Psoas muscle (tissue), 8 donors: ENCODE data around the gene C20orf144. TPM values are rescaled to one million over a fixed set of nuclear protein-coding genes. Genes with fewer than 3 reads are reported as not detected.
"Not testable (repeated sequence)": the region's sequence is repeated elsewhere in the genome, so short reads cannot be mapped to it uniquely, and the experiment has no call there.

Experiments
- ATAC-seq, 4 donors: fragments of 200-7000 bp; cut with Tn5 transposase; one replicate each; pipeline ENCODE4 v1.9.1; 2020; ENCODE audit warnings: moderate library complexity in 3 of 4, mild to moderate bottlenecking in 2 of 4
- DNase-seq, 2 donors: peaks; one replicate each; pipeline ENCODE4 v3.0.0-alpha.2; 2020
- H3K27ac ChIP-seq: fragments of 200-600 bp; one replicate; pipeline ENCODE4 v1.8.0; 2022
- H3K27me3 ChIP-seq, 3 donors: fragments of 200-600 bp in 1 of 3; one replicate each; pipeline versions ENCODE4 v1.6.1 to v1.8.0; 2013 to 2022; ENCODE audit warnings: low read length in 2 of 3, mild to moderate bottlenecking in 2 of 3, moderate library complexity in 1 of 3; ENCODE audit not compliant: insufficient read depth in 3 of 3
- H3K36me3 ChIP-seq, 2 donors: fragments of 200-600 bp in 1 of 2; one replicate each; pipeline versions ENCODE4 v1.6.1 to v1.8.0; 2013 to 2022; ENCODE audit warnings: low read depth in 1 of 2, mild to moderate bottlenecking in 1 of 2, moderate library complexity in 1 of 2; ENCODE audit not compliant: insufficient read depth in 1 of 2
- H3K4me1 ChIP-seq: fragments of 200-600 bp; one replicate; pipeline ENCODE4 v1.8.0; 2022
- H3K4me3 ChIP-seq: fragments of 200-600 bp; one replicate; pipeline ENCODE4 v1.8.0; 2022; ENCODE audit warnings: mild to moderate bottlenecking
- H3K9me3 ChIP-seq: fragments of 200-600 bp; one replicate; pipeline ENCODE4 v1.8.0; 2022
- WGBS, 3 donors: extraction: QIAGEN DNeasy Blood & Tissue Kit; methylation state at CpG; one replicate each; pipeline versions ENCODE4 v1.1.6 to v1.1.7; 2013; 5-methylcytosine and 5-hydroxymethylcytosine counted together
- intact Hi-C, 2 donors: fragments of 100-400 bp; cut with DNase I; formaldehyde crosslinking; loops; one replicate each; pipeline versions ENCODE4 v1.11.0 to v1.14.2; 2022
- polyA plus RNA-seq, 3 donors: library from polyadenylated mRNA; stranded (reverse); fragments of 200-250 nt; gene quantifications; one replicate each; pipeline ENCODE4 v1.2.3, GENCODE V29; 2013
- total RNA-seq, 4 donors: library from RNA; stranded (reverse); fragmentation: NEBNext Ultra II Directional in 2 of 4; extraction: Animal tissue kit (Norgen Biotek cat#: 25700) in 2 of 4; gene quantifications; one replicate each; pipeline versions ENCODE4 v1.2.1 to v1.2.4, GENCODE V29; 2021 to 2023
- TF ChIP-seq, protein P1 (sequence below): fragments of 200-600 bp; IDR thresholded peaks from one replicate; pipeline ENCODE4 v1.8.0; 2022; ENCODE audit warnings: antibody characterized with exemption
- donor health status: healthy with polysubstance abuse.
- donor health status: DM: no; HTN: no; CAD: no; lungs with moderate emphysema.
- donor health status: Bipolar disorder and iron deficiency.
- donor health status: healthy.
- donor health status: DM: yes; HTN: yes; CAD: no.
- donor health status: DM: no; HTN: no; CAD: no.
- donor health status: DM: no; HTN: no; CAD: no.
- donor health status: DM: yes; HTN: yes; CAD: no.

Gene C20orf144
- total and polyA plus RNA-seq, 7 donors = 0.05 to 0.08 TPM; not detected in 5

DNA sequence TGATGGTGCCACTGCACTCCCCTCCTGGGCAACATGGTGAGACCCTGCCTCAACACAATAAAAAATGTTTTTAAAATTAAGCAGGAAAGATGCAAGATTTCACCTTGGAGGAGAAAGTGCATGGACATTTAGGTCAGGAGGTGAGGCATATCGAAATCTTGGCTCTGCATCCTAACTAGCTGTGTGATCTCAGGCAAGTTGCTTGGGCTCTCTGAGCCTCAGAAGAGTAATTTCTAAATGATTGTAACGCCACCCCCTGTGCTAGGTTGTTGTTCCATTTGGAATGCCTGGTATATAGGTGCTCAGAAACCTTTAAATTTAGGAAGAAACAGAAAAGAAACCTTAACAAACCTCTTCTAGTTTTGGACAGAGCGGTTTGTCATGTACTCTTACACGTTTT lies 35.9 kb upstream of the C20orf144 start:
- Histone ChIP-seq H3K4me3 (no peak overlapping the region), H3K36me3 (peaks cover 2 to 82% of the 10 kb centered on the region in 2 donors), H3K27me3 (no peaks in the 10 kb centered on the region), H3K27ac (no peak overlapping the region), H3K9me3 (no peaks in the 10 kb centered on the region), H3K4me1 (no peaks in the 10 kb centered on the region)
- intact Hi-C loops = no loop called here
- TF ChIP-seq, protein P1, sequence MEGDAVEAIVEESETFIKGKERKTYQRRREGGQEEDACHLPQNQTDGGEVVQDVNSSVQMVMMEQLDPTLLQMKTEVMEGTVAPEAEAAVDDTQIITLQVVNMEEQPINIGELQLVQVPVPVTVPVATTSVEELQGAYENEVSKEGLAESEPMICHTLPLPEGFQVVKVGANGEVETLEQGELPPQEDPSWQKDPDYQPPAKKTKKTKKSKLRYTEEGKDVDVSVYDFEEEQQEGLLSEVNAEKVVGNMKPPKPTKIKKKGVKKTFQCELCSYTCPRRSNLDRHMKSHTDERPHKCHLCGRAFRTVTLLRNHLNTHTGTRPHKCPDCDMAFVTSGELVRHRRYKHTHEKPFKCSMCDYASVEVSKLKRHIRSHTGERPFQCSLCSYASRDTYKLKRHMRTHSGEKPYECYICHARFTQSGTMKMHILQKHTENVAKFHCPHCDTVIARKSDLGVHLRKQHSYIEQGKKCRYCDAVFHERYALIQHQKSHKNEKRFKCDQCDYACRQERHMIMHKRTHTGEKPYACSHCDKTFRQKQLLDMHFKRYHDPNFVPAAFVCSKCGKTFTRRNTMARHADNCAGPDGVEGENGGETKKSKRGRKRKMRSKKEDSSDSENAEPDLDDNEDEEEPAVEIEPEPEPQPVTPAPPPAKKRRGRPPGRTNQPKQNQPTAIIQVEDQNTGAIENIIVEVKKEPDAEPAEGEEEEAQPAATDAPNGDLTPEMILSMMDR = no peak
- DNase-seq (no peak), ATAC-seq (no peak)
- WGBS, 3 donors = 96 to 98% (median 96%) methylated on average over 4 of the region's 4 CpGs

DNA sequence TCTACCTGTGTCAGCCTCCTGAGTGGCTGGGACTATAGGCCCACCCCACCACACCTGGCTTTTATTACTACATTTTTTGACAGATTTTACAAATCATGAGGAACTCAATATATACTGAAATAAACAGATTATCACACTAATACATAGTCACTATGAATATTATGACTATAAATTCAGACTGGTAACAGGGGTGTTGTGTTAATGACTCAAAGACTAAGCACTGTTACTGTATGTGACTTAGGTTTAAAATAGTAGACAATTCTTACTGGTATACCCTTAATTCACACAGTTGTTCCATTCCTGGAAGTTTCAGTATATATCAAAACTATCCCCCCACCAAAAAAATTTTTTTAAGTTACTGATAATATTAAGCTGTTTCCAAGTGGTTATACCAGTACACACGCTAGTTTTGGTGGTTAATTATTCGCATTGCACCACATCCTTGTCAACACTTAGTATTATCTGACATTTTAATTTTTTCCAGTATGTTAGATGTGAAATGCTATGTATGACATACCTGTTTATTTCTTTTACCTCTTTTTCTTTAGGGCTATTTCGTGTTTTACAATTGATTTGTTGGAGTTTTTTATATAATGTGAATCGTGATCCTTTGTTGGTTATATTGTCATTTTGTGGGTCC lies 34.4 kb upstream of the C20orf144 start:
- Histone ChIP-seq H3K9me3 (no peaks in the 10 kb centered on the region), H3K36me3 (peaks cover 2 to 94% of the 10 kb centered on the region in 2 donors), H3K27me3 (no peaks in the 10 kb centered on the region), H3K27ac (no peak overlapping the region), H3K4me1 (no peaks in the 10 kb centered on the region), H3K4me3 (no peak overlapping the region)
- no peak for DNase-seq
- WGBS, 3 donors = 97 to 100% (median 99%) methylated on average over 4 of the region's 4 CpGs
- TF ChIP-seq, protein P1 = no peak
- no peak for ATAC-seq
- intact Hi-C loops = no loop called here

DNA sequence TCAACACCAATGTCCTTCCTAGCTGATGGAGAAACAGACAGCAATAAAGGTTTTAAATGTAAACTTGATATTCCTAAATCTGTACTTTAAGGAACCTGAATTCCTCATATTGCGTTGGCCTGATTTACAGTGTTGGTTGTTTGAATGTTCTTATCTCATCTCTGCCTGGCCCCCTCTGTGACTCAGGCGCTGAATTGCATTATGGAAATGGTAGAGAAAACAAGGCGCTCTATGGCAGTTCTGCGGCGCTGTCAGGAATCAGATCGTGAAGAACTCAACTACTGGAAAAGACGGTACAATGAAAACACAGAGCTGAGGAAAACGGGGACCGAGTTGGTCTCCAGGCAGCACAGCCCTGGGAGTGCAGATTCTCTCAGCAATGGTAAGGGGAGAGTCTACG lies 32.6 kb upstream of the C20orf144 start:
- Histone ChIP-seq H3K9me3 (no peaks in the 10 kb centered on the region), H3K4me3 (no peak overlapping the region), H3K27me3 (no peaks in the 10 kb centered on the region), H3K36me3 (peaks cover 2 to 87% of the 10 kb centered on the region in 2 donors), H3K4me1 (no peaks in the 10 kb centered on the region), H3K27ac (no peak overlapping the region)
- WGBS, 3 donors = 95 to 96% (median 96%) methylated on average over 10 of the region's 10 CpGs
- intact Hi-C loops = no loop called here
- DNase-seq = no peak
- TF ChIP-seq, protein P1 = no peak
- ATAC-seq = no peak

DNA sequence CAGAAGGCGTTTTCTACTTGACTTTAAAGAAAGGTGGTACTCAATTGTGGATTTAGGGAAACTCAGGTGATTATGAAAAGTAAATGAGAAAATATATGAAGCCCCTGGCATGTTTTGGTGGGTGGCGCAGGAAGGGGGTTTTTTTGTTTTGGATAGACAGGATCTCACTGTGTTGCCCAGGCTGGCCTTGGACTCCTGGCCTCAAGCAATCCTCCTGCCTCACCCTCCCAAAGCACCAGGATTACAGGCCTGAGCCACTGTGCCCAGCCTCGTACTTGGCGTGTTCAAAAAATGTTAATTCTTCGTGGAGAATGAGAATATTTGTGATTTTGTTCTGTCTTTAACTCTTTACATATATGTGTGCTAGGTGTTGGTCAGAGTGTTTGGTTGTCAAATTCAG lies 32.1 kb upstream of the C20orf144 start:
- DNase-seq (no peak), ATAC-seq (no peak)
- Histone ChIP-seq H3K9me3 (no peaks in the 10 kb centered on the region), H3K27ac (no peak overlapping the region), H3K27me3 (no peaks in the 10 kb centered on the region), H3K4me1 (no peaks in the 10 kb centered on the region), H3K4me3 (no peak overlapping the region), H3K36me3 (peaks cover 2 to 82% of the 10 kb centered on the region in 2 donors)
- TF ChIP-seq, protein P1 = no peak
- 84 to 88% (median 87%) methylated on average over 5 of the region's 5 CpGs for WGBS, 3 donors
- intact Hi-C loops = no loop called here

DNA sequence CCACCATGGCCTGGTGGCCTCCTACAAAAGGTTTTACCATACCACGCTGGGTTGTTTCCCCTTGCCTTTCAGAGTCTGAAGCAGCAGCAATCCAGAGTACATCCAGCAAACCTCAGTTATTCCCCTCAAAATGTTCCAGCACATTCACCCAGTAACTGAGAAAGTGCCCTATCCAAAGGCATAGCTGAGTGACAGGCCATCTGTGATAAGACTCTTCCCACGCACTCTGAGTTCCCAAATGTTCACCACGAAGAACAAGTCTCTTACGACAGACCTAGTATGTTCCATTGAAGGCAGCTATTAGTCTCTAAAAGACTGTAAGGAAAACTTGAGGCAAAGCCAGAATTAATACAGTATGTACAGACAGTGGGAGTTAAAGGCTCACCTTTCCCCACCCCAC lies 31.6 kb upstream of the C20orf144 start:
- DNase-seq (no peak), ATAC-seq (no peak)
- intact Hi-C loops = no loop called here
- Histone ChIP-seq H3K4me3 (no peak overlapping the region), H3K27me3 (no peaks in the 10 kb centered on the region), H3K9me3 (no peaks in the 10 kb centered on the region), H3K36me3 (peaks cover 2 to 77% of the 10 kb centered on the region in 2 donors), H3K27ac (no peak overlapping the region), H3K4me1 (no peaks in the 10 kb centered on the region)
- 67 to 93% (median 76%) methylated on average over 4 of the region's 4 CpGs for WGBS, 3 donors
- TF ChIP-seq, protein P1 = no peak

DNA sequence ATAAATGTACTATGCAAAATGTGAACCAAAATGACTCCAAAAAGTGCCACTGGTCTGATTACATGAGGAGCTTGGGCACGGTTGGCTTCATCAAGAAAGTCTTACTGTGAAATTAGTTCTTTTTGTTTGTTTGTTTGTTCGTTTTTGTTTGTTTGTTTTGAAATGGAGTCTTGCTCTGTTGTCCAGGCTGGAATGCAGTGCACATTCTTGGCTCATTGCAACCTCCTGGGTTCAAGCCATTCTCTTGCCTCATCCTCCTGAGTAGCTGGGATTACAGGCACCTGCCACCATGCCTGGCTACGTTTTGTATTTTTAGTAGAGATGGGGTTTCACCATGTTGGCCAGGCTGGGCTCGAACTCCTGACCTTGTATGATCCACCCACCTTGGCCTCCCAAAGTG lies 30.2 kb upstream of the C20orf144 start:
- H3K27me3 ChIP-seq, H3K9me3 ChIP-seq, DNase-seq, H3K4me3 ChIP-seq, intact Hi-C loops, H3K27ac ChIP-seq, H3K4me1 ChIP-seq: not testable (repeated sequence)
- WGBS, 3 donors = 41 to 47% (median 46%) methylated on average over 4 of the region's 4 CpGs
- peaks cover 6 to 76% of the 10 kb centered on the region in 2 donors for H3K36me3 ChIP-seq
- peak in 3 of 4 donors; percentile 55 to 64 (median 59) for ATAC-seq
